Stimulated activated memory B cell treated with anti-CD40 and anti-IgM and Interleukin-4, amounts not matched to agents 10 μg/mL and 1 μg/mL and 100 μg/mL, for 72 hours (primary cell): ENCODE data around the gene PABPC4L.

Source experiments
- ATAC-seq: fragments of 150-1000 bp; cut with Tn5 transposase; 2 replicates; pipeline ENCODE4 v1.10.0; 2021
- H3K27ac Mint-ChIP-seq: one replicate; pipeline ENCODE4 v1.8.0; 2022; ENCODE audit warnings: mild to moderate bottlenecking, mixed read lengths
- H3K27me3 Mint-ChIP-seq: one replicate; pipeline ENCODE4 v1.8.0; 2022; ENCODE audit warnings: mixed read lengths
- H3K36me3 Mint-ChIP-seq: one replicate; pipeline ENCODE4 v1.8.0; 2022; ENCODE audit warnings: mixed read lengths
- H3K4me1 Mint-ChIP-seq: one replicate; pipeline ENCODE4 v1.8.0; 2022; ENCODE audit warnings: mixed read lengths
- H3K4me3 Mint-ChIP-seq: one replicate; pipeline ENCODE4 v1.8.0; 2022; ENCODE audit warnings: mild to moderate bottlenecking, moderate library complexity, mixed read lengths
- H3K9me3 Mint-ChIP-seq: one replicate; pipeline ENCODE4 v1.8.0; 2022; ENCODE audit warnings: mixed read lengths

PABPC4L gene

DNA sequence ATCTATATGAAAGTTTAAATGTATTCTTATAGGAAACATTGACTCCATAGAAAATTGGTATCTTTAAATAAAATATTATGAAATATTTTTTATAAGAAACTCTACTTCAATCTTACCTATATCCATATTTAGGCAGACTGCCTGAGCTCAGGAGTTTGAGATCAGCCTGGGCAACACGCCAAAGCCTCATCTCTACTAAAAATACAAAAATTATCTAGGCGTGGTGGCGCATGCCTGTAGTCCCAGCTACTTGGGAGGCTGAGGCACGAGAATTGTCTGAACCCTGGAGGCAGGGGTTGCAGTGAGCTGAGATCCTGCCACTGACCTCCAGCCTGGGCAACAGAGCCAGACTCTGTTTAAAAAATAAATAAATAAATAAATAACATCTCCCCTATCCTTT lies 47.5 kb downstream of the PABPC4L start:
- H3K27ac Mint-ChIP-seq = no peak overlapping the region
- H3K36me3 Mint-ChIP-seq = no peaks in the 10 kb centered on the region
- H3K4me3 Mint-ChIP-seq = no peak overlapping the region
- peaks cover 3% of the 10 kb centered on the region for H3K9me3 Mint-ChIP-seq
- H3K4me1 Mint-ChIP-seq = no peaks in the 10 kb centered on the region
- no peak for ATAC-seq
- no peaks in the 10 kb centered on the region for H3K27me3 Mint-ChIP-seq

DNA sequence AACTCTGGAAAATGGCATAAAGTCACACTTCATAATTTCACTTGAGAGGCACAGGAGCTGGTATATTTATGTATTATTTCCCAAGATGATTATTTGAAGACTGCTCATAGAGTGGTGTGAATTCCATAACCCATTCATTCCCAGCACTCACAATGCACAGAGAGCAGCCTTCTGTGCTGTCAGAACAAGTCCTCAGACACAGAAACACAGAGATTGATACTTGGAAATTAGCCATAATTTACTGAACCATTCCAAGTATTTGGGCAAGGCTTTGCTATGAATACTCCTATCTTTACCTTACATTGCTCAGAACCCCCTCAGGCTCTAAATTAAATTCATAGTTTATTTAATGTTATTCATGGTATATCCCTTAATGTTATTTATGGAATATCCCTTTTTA lies 53.6 kb downstream of the PABPC4L start:
- H3K36me3 Mint-ChIP-seq = no peaks in the 10 kb centered on the region
- H3K27me3 Mint-ChIP-seq = no peaks in the 10 kb centered on the region
- peaks cover 3% of the 10 kb centered on the region for H3K9me3 Mint-ChIP-seq
- no peak overlapping the region for H3K27ac Mint-ChIP-seq
- H3K4me3 Mint-ChIP-seq = no peak overlapping the region
- ATAC-seq = no peak
- H3K4me1 Mint-ChIP-seq = no peaks in the 10 kb centered on the region
